ENCODE measurements around the gene STK35.

STK35 gene

DNA sequence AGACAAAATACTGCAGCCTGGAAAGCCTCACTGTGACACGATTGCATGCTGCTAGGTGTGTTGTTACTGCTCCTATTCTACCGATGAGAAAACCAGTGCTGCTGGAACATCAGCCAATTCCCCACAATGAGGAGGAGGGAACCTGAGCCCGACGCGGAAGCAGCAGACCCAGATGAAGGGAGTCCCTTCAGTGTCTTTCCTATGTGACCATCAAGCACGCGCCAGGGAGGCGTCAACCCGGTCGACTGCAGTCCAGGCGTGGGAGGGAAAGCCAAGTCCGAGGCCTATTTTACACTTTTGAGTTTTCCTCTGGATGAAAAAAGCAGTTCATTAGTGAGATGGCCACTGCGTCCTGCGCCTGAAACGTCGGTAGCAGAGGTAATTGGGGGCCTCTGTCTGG is 63.3 kb downstream of the STK35 start:
- peaks cover 0 to 9% (median 0%) of the 10 kb centered on the region in 5 experiments for H3K27me3 ChIP-seq (replicated peaks in 2 of 5; ENCODE audit: control insufficient read depth in 4 of 5, insufficient read depth in 5 of 5, low read length in 4 of 5)
- ChIA-PET POLR2A (interaction anchor here (0.7 kb wide), 1 partner anchor 72 kb away, joined by 3 read pairs; no protein-coding TSS in a partner anchor), CTCF (no interaction called here)
- H3K27ac ChIP-seq (ENCODE audit: insufficient read depth in 1 of 2, low read depth in 1 of 2, low read length in 2 of 2, poor library complexity in 1 of 2, severe bottlenecking in 2 of 2) = no peak overlapping the region
- H3K4me3 ChIP-seq (ENCODE audit: control insufficient read depth in 1 of 7, extremely low read depth in 1 of 7, insufficient read depth in 4 of 7, low read depth in 2 of 7, low read length in 6 of 7) = no peak overlapping the region
- H3K4me1 ChIP-seq (ENCODE audit: control extremely low read depth in 1 of 4, control insufficient read depth in 4 of 4, insufficient read depth in 4 of 4, low read length in 3 of 4) = no peaks in the 10 kb centered on the region
- no peaks in the 10 kb centered on the region for H3K9me3 ChIP-seq (ENCODE audit: control extremely low read depth in 1 of 5, control insufficient read depth in 4 of 5, insufficient read depth in 2 of 5, low read depth in 1 of 5, low read length in 4 of 5)
- DNase-seq = no peak
- 90% methylated on average over 16 of the region's 16 CpGs for WGBS (ENCODE audit: insufficient coverage)
- no peaks in the 10 kb centered on the region for H3K36me3 ChIP-seq (ENCODE audit: control insufficient read depth in 4 of 4, insufficient read depth in 4 of 4, low read length in 3 of 4)

DNA sequence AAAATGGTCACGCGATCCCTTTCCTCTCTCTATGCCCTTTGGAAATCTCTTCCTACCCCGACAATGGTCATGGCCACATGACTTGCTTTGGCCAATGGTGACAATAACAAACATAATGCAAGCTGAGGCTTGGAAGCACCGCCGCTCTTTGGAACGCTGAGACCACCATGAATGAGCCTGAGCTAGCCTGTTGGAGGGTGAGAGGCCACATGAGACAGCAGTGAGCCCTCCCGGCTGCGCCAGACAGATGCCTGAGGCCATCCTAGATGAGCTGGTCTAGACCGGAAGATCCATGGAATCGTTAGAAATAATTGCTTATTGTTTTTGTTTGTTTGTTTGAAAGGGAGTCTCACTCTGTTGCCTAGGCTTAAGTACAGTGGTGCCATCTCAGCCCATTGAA is 64.2 kb downstream of the STK35 start:
- no peaks in the 10 kb centered on the region for H3K36me3 ChIP-seq (ENCODE audit: control insufficient read depth in 4 of 4, insufficient read depth in 4 of 4, low read length in 3 of 4)
- peaks cover 0 to 9% (median 2%) of the 10 kb centered on the region in 5 experiments for H3K27me3 ChIP-seq (replicated peaks in 2 of 5; ENCODE audit: control insufficient read depth in 4 of 5, insufficient read depth in 5 of 5, low read length in 4 of 5)
- H3K9me3 ChIP-seq (ENCODE audit: control extremely low read depth in 1 of 5, control insufficient read depth in 4 of 5, insufficient read depth in 2 of 5, low read depth in 1 of 5, low read length in 4 of 5) = no peaks in the 10 kb centered on the region
- H3K4me3 ChIP-seq (ENCODE audit: control insufficient read depth in 1 of 7, extremely low read depth in 1 of 7, insufficient read depth in 4 of 7, low read depth in 2 of 7, low read length in 6 of 7) = no peak overlapping the region
- ChIA-PET POLR2A (interaction anchor here (0.7 kb wide), 1 partner anchor 73 kb away, joined by 3 read pairs; no protein-coding TSS in a partner anchor), CTCF (no interaction called here)
- peaks cover 0 to 4% (median 0%) of the 10 kb centered on the region in 4 experiments for H3K4me1 ChIP-seq (ENCODE audit: control extremely low read depth in 1 of 4, control insufficient read depth in 4 of 4, insufficient read depth in 4 of 4, low read length in 3 of 4)
- no peak overlapping the region for H3K27ac ChIP-seq (ENCODE audit: insufficient read depth in 1 of 2, low read depth in 1 of 2, low read length in 2 of 2, poor library complexity in 1 of 2, severe bottlenecking in 2 of 2)
- DNase-seq = no peak
- 97% methylated on average over 10 of the region's 10 CpGs for WGBS (ENCODE audit: insufficient coverage)

DNA sequence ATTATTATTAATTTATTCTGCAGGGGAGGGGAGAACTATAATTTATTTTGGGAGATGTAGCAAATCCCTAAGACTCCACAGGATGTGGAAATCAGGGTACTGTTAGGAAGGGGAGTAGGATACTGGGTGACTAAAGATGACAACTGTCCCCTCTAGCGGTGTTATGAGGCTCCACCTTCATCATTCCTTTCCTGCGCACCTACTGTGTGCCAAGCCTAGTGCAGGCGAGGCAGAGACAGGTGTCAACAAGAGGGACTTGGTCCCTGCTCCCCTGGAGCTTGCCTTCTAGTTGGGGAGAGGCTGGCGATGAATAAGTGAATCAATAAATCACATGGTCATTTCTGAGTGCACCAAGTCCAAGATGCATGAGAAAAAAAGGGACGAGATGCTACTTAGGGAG is 65.5 kb downstream of the STK35 start:
- no peak for DNase-seq
- no peak overlapping the region for H3K27ac ChIP-seq (ENCODE audit: insufficient read depth in 1 of 2, low read depth in 1 of 2, low read length in 2 of 2, poor library complexity in 1 of 2, severe bottlenecking in 2 of 2)
- H3K4me3 ChIP-seq (ENCODE audit: control insufficient read depth in 1 of 7, extremely low read depth in 1 of 7, insufficient read depth in 4 of 7, low read depth in 2 of 7, low read length in 6 of 7) = no peak overlapping the region
- no peaks in the 10 kb centered on the region for H3K9me3 ChIP-seq (ENCODE audit: control extremely low read depth in 1 of 5, control insufficient read depth in 4 of 5, insufficient read depth in 2 of 5, low read depth in 1 of 5, low read length in 4 of 5)
- peaks cover 0 to 4% (median 0%) of the 10 kb centered on the region in 4 experiments for H3K4me1 ChIP-seq (ENCODE audit: control extremely low read depth in 1 of 4, control insufficient read depth in 4 of 4, insufficient read depth in 4 of 4, low read length in 3 of 4)
- H3K27me3 ChIP-seq (replicated peaks in 2 of 5; ENCODE audit: control insufficient read depth in 4 of 5, insufficient read depth in 5 of 5, low read length in 4 of 5) = peaks cover 0 to 10% (median 2%) of the 10 kb centered on the region in 5 experiments
- ChIA-PET POLR2A (no interaction called here), CTCF (interaction anchor here (0.7 to 8.9 kb wide), 3 partner anchors 16 to 160 kb away, joined by 3 to 65 read pairs (median 3); no protein-coding TSS in a partner anchor)
- no peaks in the 10 kb centered on the region for H3K36me3 ChIP-seq (ENCODE audit: control insufficient read depth in 4 of 4, insufficient read depth in 4 of 4, low read length in 3 of 4)
- WGBS (ENCODE audit: insufficient coverage) = 78% methylated on average over 3 of the region's 5 CpGs

DNA sequence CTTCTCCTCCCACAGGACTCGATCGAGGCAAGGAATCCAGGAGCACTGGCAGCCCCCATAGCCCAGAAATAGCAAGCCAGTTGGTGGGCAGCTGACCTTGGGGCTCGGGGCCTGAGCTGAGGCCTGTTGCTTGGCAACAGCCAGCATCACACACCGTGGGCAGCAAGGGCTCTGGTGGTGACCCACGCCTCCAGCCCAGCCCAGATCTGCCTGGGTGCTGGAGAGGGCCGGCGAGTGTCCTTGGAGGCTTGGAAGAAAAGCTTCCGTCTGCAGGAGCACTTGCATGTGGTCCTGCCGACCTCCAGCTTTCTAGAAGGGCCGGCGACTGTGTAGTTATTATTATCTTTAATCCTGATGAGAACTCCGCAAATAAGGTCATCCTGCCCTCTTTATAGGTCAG is 67.3 kb downstream of the STK35 start:
- Histone ChIP-seq H3K9me3 (ENCODE audit: control extremely low read depth in 1 of 5, control insufficient read depth in 4 of 5, insufficient read depth in 2 of 5, low read depth in 1 of 5, low read length in 4 of 5) (no peaks in the 10 kb centered on the region), H3K36me3 (ENCODE audit: control insufficient read depth in 4 of 4, insufficient read depth in 4 of 4, low read length in 3 of 4) (no peaks in the 10 kb centered on the region), H3K4me3 (ENCODE audit: control insufficient read depth in 1 of 7, extremely low read depth in 1 of 7, insufficient read depth in 4 of 7, low read depth in 2 of 7, low read length in 6 of 7) (no peak overlapping the region), H3K27me3 (replicated peaks in 2 of 5; ENCODE audit: control insufficient read depth in 4 of 5, insufficient read depth in 5 of 5, low read length in 4 of 5) (peaks cover 0 to 10% (median 0%) of the 10 kb centered on the region in 5 experiments), H3K4me1 (ENCODE audit: control extremely low read depth in 1 of 4, control insufficient read depth in 4 of 4, insufficient read depth in 4 of 4, low read length in 3 of 4) (peaks cover 0 to 4% (median 1%) of the 10 kb centered on the region in 4 experiments), H3K27ac (ENCODE audit: insufficient read depth in 1 of 2, low read depth in 1 of 2, low read length in 2 of 2, poor library complexity in 1 of 2, severe bottlenecking in 2 of 2) (no peak overlapping the region)
- ChIA-PET POLR2A (no interaction called here), CTCF (interaction anchor here (8.9 kb wide), 1 partner anchor 162 kb away, joined by 65 read pairs; no protein-coding TSS in a partner anchor)
- DNase-seq = no peak
- 89% methylated on average over 10 of the region's 12 CpGs for WGBS (ENCODE audit: insufficient coverage)

DNA sequence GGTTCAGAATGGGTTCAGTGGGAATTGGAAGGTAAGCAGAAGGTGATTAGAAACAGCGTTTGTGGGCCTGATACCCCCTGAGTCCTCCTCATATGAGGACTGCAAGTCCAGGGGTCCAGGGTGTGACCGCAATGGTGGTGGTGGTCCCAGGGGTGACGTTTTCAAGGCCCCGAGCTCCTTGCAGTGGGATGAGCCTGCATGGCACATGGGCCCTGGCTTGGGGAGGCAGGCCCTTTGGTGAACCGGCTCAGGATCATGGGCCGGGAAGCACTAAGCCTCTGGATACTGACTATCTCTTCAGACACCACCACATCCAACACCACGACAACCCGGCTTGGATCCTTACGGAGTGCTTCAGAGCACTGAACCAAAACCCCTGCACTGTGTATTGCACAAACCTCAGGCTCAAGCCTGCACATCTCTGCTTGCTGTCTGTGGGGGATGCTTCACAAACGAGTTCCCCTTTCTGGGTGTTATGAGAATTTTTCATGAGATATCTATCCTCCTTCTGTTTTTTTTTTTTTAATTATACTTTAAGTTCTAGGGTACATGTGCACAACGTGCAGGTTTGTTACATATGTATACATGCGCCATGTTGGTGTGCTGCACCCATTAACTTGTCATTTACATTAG is 67.9 kb downstream of the STK35 start:
- H3K4me1 ChIP-seq (ENCODE audit: control extremely low read depth in 1 of 4, control insufficient read depth in 4 of 4, insufficient read depth in 4 of 4, low read length in 3 of 4) = peaks cover 0 to 4% (median 1%) of the 10 kb centered on the region in 4 experiments
- WGBS (ENCODE audit: insufficient coverage) = 100% methylated on average over 4 of the region's 12 CpGs
- no peaks in the 10 kb centered on the region for H3K9me3 ChIP-seq (ENCODE audit: control extremely low read depth in 1 of 5, control insufficient read depth in 4 of 5, insufficient read depth in 2 of 5, low read depth in 1 of 5, low read length in 4 of 5)
- H3K36me3 ChIP-seq (ENCODE audit: control insufficient read depth in 4 of 4, insufficient read depth in 4 of 4, low read length in 3 of 4) = no peaks in the 10 kb centered on the region
- H3K4me3 ChIP-seq (ENCODE audit: control insufficient read depth in 1 of 7, extremely low read depth in 1 of 7, insufficient read depth in 4 of 7, low read depth in 2 of 7, low read length in 6 of 7) = no peak overlapping the region
- CTCF ChIA-PET = interaction anchor here (1.4 to 8.9 kb wide), 2 partner anchors 21 to 163 kb away, joined by 3 to 65 read pairs; no protein-coding TSS in a partner anchor
- H3K27me3 ChIP-seq (replicated peaks in 2 of 5; ENCODE audit: control insufficient read depth in 4 of 5, insufficient read depth in 5 of 5, low read length in 4 of 5) = peaks cover 0 to 8% (median 0%) of the 10 kb centered on the region in 5 experiments
- DNase-seq = peak in 2 of 3 donors; percentile 6 to 17
- POLR2A ChIA-PET = no interaction called here
- no peak overlapping the region for H3K27ac ChIP-seq (ENCODE audit: insufficient read depth in 1 of 2, low read depth in 1 of 2, low read length in 2 of 2, poor library complexity in 1 of 2, severe bottlenecking in 2 of 2)

DNA sequence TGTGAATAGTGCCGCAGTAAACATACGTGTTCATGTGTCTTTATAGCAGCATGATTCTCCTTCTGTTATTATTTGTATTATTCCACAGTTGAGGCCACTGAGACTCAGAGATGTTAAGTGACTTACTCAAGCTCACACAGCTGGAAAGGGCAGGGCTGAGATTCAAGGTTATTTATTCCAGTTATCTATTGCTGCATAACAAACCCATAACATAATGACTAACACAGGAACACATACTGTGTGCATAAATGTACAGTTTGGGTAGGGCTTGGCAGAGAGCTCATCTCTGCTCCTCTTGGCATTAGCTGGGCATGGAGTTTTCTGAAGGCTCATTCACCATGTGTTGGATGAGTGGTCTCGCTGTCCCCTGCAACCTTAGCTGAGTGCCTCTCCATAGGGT is 68.8 kb downstream of the STK35 start:
- ChIA-PET CTCF (interaction anchor here (0.6 to 8.9 kb wide), 6 partner anchors 13 to 218 kb away, joined by 3 to 65 read pairs (median 3); no protein-coding TSS in a partner anchor), POLR2A (no interaction called here)
- no peaks in the 10 kb centered on the region for H3K36me3 ChIP-seq (ENCODE audit: control insufficient read depth in 4 of 4, insufficient read depth in 4 of 4, low read length in 3 of 4)
- no peak overlapping the region for H3K27ac ChIP-seq (ENCODE audit: insufficient read depth in 1 of 2, low read depth in 1 of 2, low read length in 2 of 2, poor library complexity in 1 of 2, severe bottlenecking in 2 of 2)
- WGBS (ENCODE audit: insufficient coverage) = no CpG with 5 or more reads among the region's 3 CpGs
- H3K4me3 ChIP-seq (ENCODE audit: control insufficient read depth in 1 of 7, extremely low read depth in 1 of 7, insufficient read depth in 4 of 7, low read depth in 2 of 7, low read length in 6 of 7) = no peak overlapping the region
- no peaks in the 10 kb centered on the region for H3K9me3 ChIP-seq (ENCODE audit: control extremely low read depth in 1 of 5, control insufficient read depth in 4 of 5, insufficient read depth in 2 of 5, low read depth in 1 of 5, low read length in 4 of 5)
- DNase-seq = no peak
- H3K4me1 ChIP-seq (ENCODE audit: control extremely low read depth in 1 of 4, control insufficient read depth in 4 of 4, insufficient read depth in 4 of 4, low read length in 3 of 4) = peaks cover 0 to 4% (median 1%) of the 10 kb centered on the region in 4 experiments
- H3K27me3 ChIP-seq (replicated peaks in 2 of 5; ENCODE audit: control insufficient read depth in 4 of 5, insufficient read depth in 5 of 5, low read length in 4 of 5) = peaks cover 0 to 5% (median 0%) of the 10 kb centered on the region in 5 experiments

DNA sequence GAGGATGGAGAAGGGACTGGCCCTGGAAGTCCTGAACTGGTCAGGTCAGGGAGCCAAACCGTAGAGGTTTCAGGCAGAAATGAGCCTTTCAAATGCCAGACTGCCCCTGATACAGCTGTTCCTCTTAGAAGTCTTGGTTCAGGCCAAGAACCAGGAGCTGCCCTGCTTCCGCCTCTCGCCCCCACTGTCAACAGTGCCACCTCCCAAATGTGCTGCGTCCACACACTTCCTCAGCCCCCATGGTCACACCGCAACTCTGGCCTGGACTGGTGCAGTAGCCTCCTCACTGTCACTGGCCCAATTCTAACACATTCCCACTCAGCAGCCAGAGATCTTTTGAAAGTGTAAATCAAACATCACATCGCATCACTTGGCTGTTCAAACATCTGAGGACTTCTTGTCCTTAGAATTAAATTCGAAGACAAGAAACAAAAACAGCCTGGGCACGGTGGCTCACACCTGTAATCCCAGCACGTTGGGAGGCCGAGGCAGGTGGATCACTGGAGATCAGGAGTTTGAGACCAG is 69.7 kb downstream of the STK35 start:
- ChIA-PET POLR2A (no interaction called here), CTCF (interaction anchor here (0.8 to 8.9 kb wide), 5 partner anchors 10 to 165 kb away, joined by 3 to 65 read pairs (median 4); no protein-coding TSS in a partner anchor)
- H3K27me3 ChIP-seq (replicated peaks in 2 of 5; ENCODE audit: control insufficient read depth in 4 of 5, insufficient read depth in 5 of 5, low read length in 4 of 5) = peaks cover 0 to 5% (median 0%) of the 10 kb centered on the region in 5 experiments

More for the DNA sequence above, 69.7 kb downstream of the STK35 start:
- Histone ChIP-seq H3K4me1 (ENCODE audit: control extremely low read depth in 1 of 4, control insufficient read depth in 4 of 4, insufficient read depth in 4 of 4, low read length in 3 of 4) (peaks cover 0 to 4% (median 1%) of the 10 kb centered on the region in 4 experiments), H3K36me3 (ENCODE audit: control insufficient read depth in 4 of 4, insufficient read depth in 4 of 4, low read length in 3 of 4) (no peaks in the 10 kb centered on the region), H3K4me3 (ENCODE audit: control insufficient read depth in 1 of 7, extremely low read depth in 1 of 7, insufficient read depth in 4 of 7, low read depth in 2 of 7, low read length in 6 of 7) (no peak overlapping the region), H3K9me3 (ENCODE audit: control extremely low read depth in 1 of 5, control insufficient read depth in 4 of 5, insufficient read depth in 2 of 5, low read depth in 1 of 5, low read length in 4 of 5) (no peaks in the 10 kb centered on the region), H3K27ac (ENCODE audit: insufficient read depth in 1 of 2, low read depth in 1 of 2, low read length in 2 of 2, poor library complexity in 1 of 2, severe bottlenecking in 2 of 2) (no peak overlapping the region)
- no peak for DNase-seq
- 80% methylated on average over 9 of the region's 10 CpGs for WGBS (ENCODE audit: insufficient coverage)
